Cardiac septum (tissue), 1 donor: ENCODE data around the gene CWC25. TPM values are rescaled to one million over a fixed set of nuclear protein-coding genes. Genes with fewer than 3 reads are reported as not detected.
A peak's percentile ranks its signal among the peaks of the same experiment; 100 is the strongest.

Source experiments
- DNase-seq: peaks from one replicate; pipeline ENCODE4 v3.0.0-alpha.2; 2020; ENCODE audit warnings: low spot score
- intact Hi-C: fragments of 100-400 bp; cut with DNase I; formaldehyde crosslinking; loops from one replicate; pipeline ENCODE4 v1.14.0; 2022
- long read RNA-seq: library from polyadenylated mRNA; unstranded; transcript quantifications from one replicate; pipeline ENCODE4 v2.0.0, GENCODE V29; 2021
- total RNA-seq: library from RNA; stranded (reverse); fragmentation: NEBNext Ultra II Directional; extraction: Animal tissue kit (Norgen Biotek cat#: 25700); gene quantifications from one replicate; pipeline ENCODE4 v1.2.1, GENCODE V29; 2021
- donor health status: DM: no; HTN: no; CAD: no.

CWC25 gene
- 10.4 TPM for total RNA-seq
- long read RNA-seq, transcript CWC25-202 (10 exons, 3,234 nt): major isoform, 8 of 19 reads
- long read RNA-seq, partial matches to known transcripts: 8 of 19 reads
- long read RNA-seq, other reads (novel, unspliced or antisense): 2 of 19 reads

GRCh38 chr17:38824899-38825761 lies at the start of gene CWC25:
CWC25 (minus strand) TSS chr17:38825321; CDS start chr17:38825183, 138 bp downstream.
- intact Hi-C loops: loop anchor here (1.0 kb wide), 1 partner anchor 28 kb away; the partner anchor contains the start of gene RPL23

GRCh38 chr17:38873640-38874380 lies 48.7 kb upstream of the CWC25 start:
- intact Hi-C loops: loop anchor here (5.0 to 10.0 kb wide), 3 partner anchors 33 to 172 kb away; partner anchors contain the start of gene FBXO47
- DNase-seq: no peak

More at GRCh38 chr17:38824899-38825761, at the start of gene CWC25:
- DNase-seq: peak; percentile 96

DNA sequence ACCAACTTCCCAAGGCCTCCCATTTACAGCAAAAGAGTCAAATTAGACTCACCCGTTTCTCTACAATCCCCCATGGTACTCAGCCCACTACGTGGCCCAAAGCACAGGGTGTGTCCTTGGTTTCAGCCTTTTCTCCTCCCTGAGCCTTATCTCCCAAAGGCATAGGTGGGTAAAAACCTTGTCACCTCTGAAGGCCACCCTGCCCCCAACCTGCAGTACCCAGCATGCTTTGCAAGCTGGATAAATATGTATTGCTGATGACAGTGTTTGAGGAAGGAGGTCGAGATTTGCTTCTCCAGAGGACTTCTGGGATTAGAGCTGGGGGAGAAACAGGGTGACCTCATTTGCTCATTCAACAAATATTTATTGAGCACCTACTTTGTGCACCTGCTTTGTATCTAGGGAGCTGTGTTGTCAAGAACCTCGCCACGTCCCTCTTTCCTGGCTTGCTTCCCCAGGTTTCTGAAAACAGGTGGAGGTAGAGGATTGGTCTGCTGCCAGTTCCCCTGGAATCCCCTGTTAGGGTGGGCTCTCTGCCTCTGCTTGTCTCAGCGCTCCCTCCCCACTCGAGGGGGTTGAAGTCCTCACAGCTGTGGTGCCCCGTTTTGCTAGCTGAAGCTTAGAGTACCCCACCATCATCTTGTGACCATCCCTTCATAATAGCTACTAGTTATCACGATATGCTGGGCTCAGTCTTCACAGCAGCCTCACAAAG lies 47.7 kb upstream of the CWC25 start:
- no peak for DNase-seq
- intact Hi-C loops: loop anchor here (5.0 to 10.0 kb wide), 3 partner anchors 34 to 171 kb away; partner anchors contain the start of gene FBXO47

GRCh38 chr17:38872027-38872511 lies 46.9 kb upstream of the CWC25 start:
- no peak for DNase-seq
- intact Hi-C loops: loop anchor here (5.0 to 10.0 kb wide), 3 partner anchors 35 to 170 kb away; partner anchors contain the start of gene FBXO47

GRCh38 chr17:38871247-38872015 lies 46.3 kb upstream of the CWC25 start:
- intact Hi-C loops: loop anchor here (5.0 to 10.0 kb wide), 3 partner anchors 36 to 169 kb away; partner anchors contain the start of gene FBXO47
- DNase-seq: peak; percentile 89

- intact Hi-C loops: loop anchor here (5.0 to 10.0 kb wide), 3 partner anchors 37 to 168 kb away; partner anchors contain the start of gene FBXO47
- DNase-seq: peak; percentile 86
These were observed 45.4 kb upstream of the CWC25 start for GRCh38 chr17:38870259-38871165.

GRCh38 chr17:38869526-38870258 lies 44.6 kb upstream of the CWC25 start, which contains the start of gene LASP1:
LASP1 (plus strand) TSS chr17:38870058; CDS start chr17:38870190, 132 bp downstream.
- intact Hi-C loops: loop anchor here (5.0 to 10.0 kb wide), 4 partner anchors 38 to 283 kb away; partner anchors contain the start of genes FBXO47 and PLXDC1

GRCh38 chr17:38868817-38869525 lies 43.9 kb upstream of the CWC25 start:
- intact Hi-C loops: loop anchor here (5.0 kb wide), 1 partner anchor 283 kb away; the partner anchor contains the start of gene PLXDC1
- peak; percentile 92 for DNase-seq

More at GRCh38 chr17:38869526-38870258, 44.6 kb upstream of the CWC25 start, which contains the start of gene LASP1:
- DNase-seq: peak; percentile 97

DNA sequence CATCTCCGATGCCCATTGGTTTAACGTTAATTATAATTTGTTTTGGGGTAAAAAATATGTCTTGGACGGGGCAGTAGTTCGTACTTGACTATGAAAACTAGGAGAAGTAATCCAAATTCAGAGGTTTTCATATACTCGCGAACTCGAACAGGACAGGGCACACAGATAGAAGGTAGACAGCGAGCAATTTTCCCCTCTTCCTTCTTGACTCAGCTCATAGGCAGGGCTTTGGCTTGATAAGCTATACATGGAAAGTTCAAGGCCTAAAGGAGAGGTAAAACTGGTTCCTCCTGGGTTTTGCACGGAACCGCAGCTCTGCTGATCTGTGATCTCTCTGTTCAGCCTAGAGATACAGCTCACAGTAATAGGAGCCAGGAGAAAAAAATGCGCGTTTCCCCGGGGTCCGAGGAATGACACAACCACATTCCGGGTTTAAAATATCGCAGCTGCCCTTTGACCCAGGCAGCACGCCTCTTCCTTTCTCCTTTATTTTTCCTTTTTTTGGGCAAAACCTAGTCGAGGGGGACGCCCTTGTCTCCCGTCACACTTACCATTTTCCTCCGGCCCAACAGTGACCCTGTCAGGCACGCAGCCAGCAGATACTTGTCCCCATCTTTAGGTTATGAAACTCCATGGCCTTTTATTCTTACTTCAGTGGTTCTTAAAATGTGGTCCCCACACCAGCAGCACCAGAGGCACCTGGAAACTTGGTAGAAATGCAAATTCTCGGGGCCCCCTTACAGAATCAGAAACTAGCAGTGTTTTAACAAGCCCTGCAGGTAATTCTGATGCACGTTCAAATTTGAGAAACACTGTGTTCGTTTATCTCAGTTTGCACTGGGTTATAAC lies 43.1 kb upstream of the CWC25 start:
- DNase-seq: no peak
- intact Hi-C loops: loop anchor here (5.0 kb wide), 1 partner anchor 284 kb away; the partner anchor contains the start of gene PLXDC1

DNA sequence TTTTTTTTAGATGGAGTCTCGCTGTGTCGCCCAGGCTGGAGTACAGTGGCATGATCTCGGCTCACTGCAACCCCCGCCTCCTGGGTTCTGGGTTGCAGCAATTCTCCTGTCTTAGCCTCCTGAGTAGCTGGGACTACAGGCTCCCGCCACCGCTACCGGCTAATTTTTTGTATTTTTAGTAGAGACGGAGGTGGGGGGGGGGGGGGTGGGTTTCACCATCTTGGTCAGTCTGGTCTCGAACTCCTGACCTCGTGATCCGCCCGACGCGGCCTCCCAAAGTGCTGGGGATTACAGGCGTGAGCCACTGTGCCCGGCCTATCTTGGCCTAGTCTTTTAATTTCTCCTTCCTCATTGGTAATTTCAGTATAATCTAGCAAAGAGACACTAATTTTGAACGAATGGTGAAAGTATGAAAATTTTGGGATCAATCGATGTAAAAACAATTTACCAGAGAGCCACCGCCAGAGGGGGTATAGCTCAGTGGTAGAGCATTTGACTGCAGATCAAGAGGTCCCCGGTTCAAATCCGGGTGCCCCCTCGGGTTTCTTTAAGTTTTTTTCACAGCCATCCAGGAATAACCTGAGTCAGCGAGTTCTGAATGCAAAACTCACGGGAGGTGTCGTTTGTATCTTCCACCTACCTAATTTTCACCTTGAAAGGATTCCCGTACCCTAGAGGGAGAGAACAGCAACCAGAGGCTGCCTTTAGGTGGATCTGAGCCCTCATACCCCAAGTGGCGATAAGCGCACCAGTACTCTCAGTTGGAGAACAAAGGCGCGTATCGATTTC lies 42.3 kb upstream of the CWC25 start:
- intact Hi-C loops: loop anchor here (5.0 kb wide), 1 partner anchor 285 kb away; the partner anchor contains the start of gene PLXDC1
- DNase-seq: no peak

DNA sequence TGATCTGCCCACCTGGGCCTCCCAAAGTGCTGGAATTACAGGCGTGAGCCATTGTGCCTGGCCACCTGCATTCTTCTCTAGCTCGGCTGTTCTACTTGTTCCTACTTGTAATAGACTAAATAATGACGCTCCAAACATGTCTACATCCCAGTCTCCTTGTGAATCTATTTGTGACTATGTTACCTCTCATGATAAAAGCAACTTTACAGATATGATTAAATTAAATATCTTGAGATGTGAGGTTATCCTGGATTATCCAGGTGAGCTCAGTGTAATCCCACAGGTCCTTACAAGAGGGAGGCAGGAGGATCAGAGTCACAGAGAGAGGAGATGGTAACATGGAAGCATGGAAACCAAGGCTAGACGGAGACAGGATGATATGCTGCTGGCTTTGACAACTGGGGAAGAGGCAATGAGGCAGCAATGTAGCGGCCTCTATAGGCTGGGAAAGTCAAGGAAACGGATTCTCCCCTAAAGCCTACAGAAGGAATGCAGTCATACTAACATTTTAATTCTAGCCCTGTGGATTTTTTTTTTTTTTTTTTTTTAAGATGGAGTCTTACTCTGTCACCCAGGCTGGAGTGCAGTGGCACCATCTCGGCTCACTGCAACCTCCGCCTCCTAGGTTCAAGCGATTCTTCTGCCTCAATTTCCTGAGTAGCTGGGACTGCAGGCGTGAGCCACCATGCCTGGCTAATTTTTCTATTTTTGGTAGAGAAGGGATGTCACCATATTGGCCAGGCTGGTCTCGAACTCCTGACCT lies 39.7 kb upstream of the CWC25 start:
- intact Hi-C loops: loop anchor here (5.0 kb wide), 1 partner anchor 287 kb away; the partner anchor contains the start of gene PLXDC1
- DNase-seq: no peak

- DNase-seq: no peak
- intact Hi-C loops: no loop called here
These were observed 36.3 kb upstream of the CWC25 start for GRCh38 chr17:38861399-38861843.

DNA sequence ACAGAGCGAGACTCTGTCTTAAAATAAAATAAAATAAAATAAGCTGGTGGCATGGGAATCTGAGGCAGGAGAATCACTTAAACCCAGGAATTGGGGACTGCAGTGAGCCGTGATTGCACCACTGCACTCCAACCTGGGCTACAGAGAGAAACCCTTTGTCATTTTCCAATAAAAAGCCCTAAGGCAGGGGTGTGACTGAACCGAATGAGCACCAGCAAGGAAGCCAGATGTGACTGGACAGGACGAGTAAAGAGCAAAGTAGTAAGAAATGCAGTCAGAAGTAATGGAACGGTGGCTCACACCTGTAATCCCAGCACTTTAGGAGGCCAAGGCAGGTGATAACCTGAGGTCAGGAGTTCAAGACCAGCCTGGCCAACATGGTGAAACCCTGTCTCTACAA lies 32.1 kb upstream of the CWC25 start:
- no peak for DNase-seq
- intact Hi-C loops: no loop called here
